ENCODE measurements around the gene KCNK7.

KCNK7 gene

GRCh38 chr11:65637032-65637557, 41.5 kb upstream of the KCNK7 start:
- peaks cover 21 to 28% of the 10 kb centered on the region in 2 donors for H3K36me3 ChIP-seq (ENCODE audit: control insufficient read depth in 2 of 2, insufficient read depth in 2 of 2, low read length in 2 of 2)
- H3K4me1 ChIP-seq (ENCODE audit: control insufficient read depth, insufficient read depth, low read length): peaks cover 39% of the 10 kb centered on the region
- H3K27ac ChIP-seq (ENCODE audit: low read length): no peak overlapping the region
- peak overlapping the region; percentile 51 to 87 for H3K4me3 ChIP-seq (ENCODE audit: low read length in 2 of 2)
- no peaks in the 10 kb centered on the region for H3K9me3 ChIP-seq (ENCODE audit: control insufficient read depth in 2 of 2, low read length in 2 of 2)
- H3K27me3 ChIP-seq (ENCODE audit: control insufficient read depth in 1 of 2, insufficient read depth in 2 of 2, low read length in 2 of 2): no peaks in the 10 kb centered on the region
- H3K9ac ChIP-seq (ENCODE audit: low read length in 2 of 2): peak overlapping the region in 1 of 2 donors; percentile 59

GRCh38 chr11:65636108-65637031, 40.8 kb upstream of the KCNK7 start:
- Histone ChIP-seq H3K4me3 (ENCODE audit: low read length in 2 of 2) (no peak overlapping the region), H3K27me3 (ENCODE audit: control insufficient read depth in 1 of 2, insufficient read depth in 2 of 2, low read length in 2 of 2) (no peaks in the 10 kb centered on the region), H3K9ac (ENCODE audit: low read length in 2 of 2) (peak overlapping the region in 1 of 2 donors; percentile 9), H3K4me1 (ENCODE audit: control insufficient read depth, insufficient read depth, low read length) (peaks cover 39% of the 10 kb centered on the region), H3K36me3 (ENCODE audit: control insufficient read depth in 2 of 2, insufficient read depth in 2 of 2, low read length in 2 of 2) (peaks cover 27 to 33% of the 10 kb centered on the region in 2 donors), H3K9me3 (ENCODE audit: control insufficient read depth in 2 of 2, low read length in 2 of 2) (no peaks in the 10 kb centered on the region), H3K27ac (ENCODE audit: low read length) (no peak overlapping the region)

- peaks cover 35 to 43% of the 10 kb centered on the region in 2 donors for H3K36me3 ChIP-seq (ENCODE audit: control insufficient read depth in 2 of 2, insufficient read depth in 2 of 2, low read length in 2 of 2)
- no peak overlapping the region for H3K27ac ChIP-seq (ENCODE audit: low read length)
- H3K27me3 ChIP-seq (ENCODE audit: control insufficient read depth in 1 of 2, insufficient read depth in 2 of 2, low read length in 2 of 2): no peaks in the 10 kb centered on the region
- H3K9ac ChIP-seq (ENCODE audit: low read length in 2 of 2): no peak overlapping the region
- H3K4me1 ChIP-seq (ENCODE audit: control insufficient read depth, insufficient read depth, low read length): peaks cover 27% of the 10 kb centered on the region
- no peak overlapping the region for H3K4me3 ChIP-seq (ENCODE audit: low read length in 2 of 2)
- H3K9me3 ChIP-seq (ENCODE audit: control insufficient read depth in 2 of 2, low read length in 2 of 2): no peaks in the 10 kb centered on the region
Observed at GRCh38 chr11:65634905-65635731, 39.5 kb upstream of the KCNK7 start.

- Histone ChIP-seq H3K9ac (ENCODE audit: low read length in 2 of 2) (no peak overlapping the region), H3K36me3 (ENCODE audit: control insufficient read depth in 2 of 2, insufficient read depth in 2 of 2, low read length in 2 of 2) (peaks cover 42 to 46% of the 10 kb centered on the region in 2 donors)
Observed at GRCh38 chr11:65634440-65634839, 38.8 kb upstream of the KCNK7 start.

GRCh38 chr11:65634109-65634436, 38.5 kb upstream of the KCNK7 start:
- H3K36me3 ChIP-seq (ENCODE audit: control insufficient read depth in 2 of 2, insufficient read depth in 2 of 2, low read length in 2 of 2): peaks cover 46 to 50% of the 10 kb centered on the region in 2 donors

More at GRCh38 chr11:65634440-65634839, 38.8 kb upstream of the KCNK7 start:
- Histone ChIP-seq H3K9me3 (ENCODE audit: control insufficient read depth in 2 of 2, low read length in 2 of 2) (no peaks in the 10 kb centered on the region), H3K27ac (ENCODE audit: low read length) (no peak overlapping the region), H3K4me1 (ENCODE audit: control insufficient read depth, insufficient read depth, low read length) (peaks cover 22% of the 10 kb centered on the region), H3K4me3 (ENCODE audit: low read length in 2 of 2) (no peak overlapping the region), H3K27me3 (ENCODE audit: control insufficient read depth in 1 of 2, insufficient read depth in 2 of 2, low read length in 2 of 2) (no peaks in the 10 kb centered on the region)

GRCh38 chr11:65633390-65634108, 37.9 kb upstream of the KCNK7 start:
- Histone ChIP-seq H3K9me3 (ENCODE audit: control insufficient read depth in 2 of 2, low read length in 2 of 2) (no peaks in the 10 kb centered on the region), H3K27me3 (ENCODE audit: control insufficient read depth in 1 of 2, insufficient read depth in 2 of 2, low read length in 2 of 2) (no peaks in the 10 kb centered on the region), H3K27ac (ENCODE audit: low read length) (no peak overlapping the region), H3K36me3 (ENCODE audit: control insufficient read depth in 2 of 2, insufficient read depth in 2 of 2, low read length in 2 of 2) (peaks cover 50 to 54% of the 10 kb centered on the region in 2 donors), H3K4me3 (ENCODE audit: low read length in 2 of 2) (no peak overlapping the region), H3K9ac (ENCODE audit: low read length in 2 of 2) (no peak overlapping the region), H3K4me1 (ENCODE audit: control insufficient read depth, insufficient read depth, low read length) (peaks cover 17% of the 10 kb centered on the region)

More at GRCh38 chr11:65634109-65634436, 38.5 kb upstream of the KCNK7 start:
- Histone ChIP-seq H3K9me3 (ENCODE audit: control insufficient read depth in 2 of 2, low read length in 2 of 2) (no peaks in the 10 kb centered on the region), H3K9ac (ENCODE audit: low read length in 2 of 2) (no peak overlapping the region), H3K27me3 (ENCODE audit: control insufficient read depth in 1 of 2, insufficient read depth in 2 of 2, low read length in 2 of 2) (no peaks in the 10 kb centered on the region), H3K27ac (ENCODE audit: low read length) (no peak overlapping the region), H3K4me3 (ENCODE audit: low read length in 2 of 2) (no peak overlapping the region), H3K4me1 (ENCODE audit: control insufficient read depth, insufficient read depth, low read length) (peaks cover 21% of the 10 kb centered on the region)

- Histone ChIP-seq H3K36me3 (ENCODE audit: control insufficient read depth in 2 of 2, insufficient read depth in 2 of 2, low read length in 2 of 2) (peaks cover 60 to 64% of the 10 kb centered on the region in 2 donors), H3K9ac (ENCODE audit: low read length in 2 of 2) (no peak overlapping the region)
Observed at GRCh38 chr11:65630215-65630614, 34.6 kb upstream of the KCNK7 start.

GRCh38 chr11:65629579-65629978, 34.0 kb upstream of the KCNK7 start:
- Histone ChIP-seq H3K9ac (ENCODE audit: low read length in 2 of 2) (no peak overlapping the region), H3K27ac (ENCODE audit: low read length) (no peak overlapping the region), H3K36me3 (ENCODE audit: control insufficient read depth in 2 of 2, insufficient read depth in 2 of 2, low read length in 2 of 2) (peaks cover 56 to 57% of the 10 kb centered on the region in 2 donors), H3K4me1 (ENCODE audit: control insufficient read depth, insufficient read depth, low read length) (peaks cover 6% of the 10 kb centered on the region), H3K27me3 (ENCODE audit: control insufficient read depth in 1 of 2, insufficient read depth in 2 of 2, low read length in 2 of 2) (no peaks in the 10 kb centered on the region), H3K4me3 (ENCODE audit: low read length in 2 of 2) (no peak overlapping the region), H3K9me3 (ENCODE audit: control insufficient read depth in 2 of 2, low read length in 2 of 2) (no peaks in the 10 kb centered on the region)

More at GRCh38 chr11:65630215-65630614, 34.6 kb upstream of the KCNK7 start:
- Histone ChIP-seq H3K4me1 (ENCODE audit: control insufficient read depth, insufficient read depth, low read length) (peaks cover 6% of the 10 kb centered on the region), H3K27ac (ENCODE audit: low read length) (no peak overlapping the region), H3K9me3 (ENCODE audit: control insufficient read depth in 2 of 2, low read length in 2 of 2) (no peaks in the 10 kb centered on the region), H3K4me3 (ENCODE audit: low read length in 2 of 2) (no peak overlapping the region), H3K27me3 (ENCODE audit: control insufficient read depth in 1 of 2, insufficient read depth in 2 of 2, low read length in 2 of 2) (no peaks in the 10 kb centered on the region)

GRCh38 chr11:65627202-65627601, 31.6 kb upstream of the KCNK7 start:
- H3K36me3 ChIP-seq (ENCODE audit: control insufficient read depth in 2 of 2, insufficient read depth in 2 of 2, low read length in 2 of 2): peaks cover 58 to 63% of the 10 kb centered on the region in 2 donors
- H3K4me3 ChIP-seq (ENCODE audit: low read length in 2 of 2): no peak overlapping the region
- no peaks in the 10 kb centered on the region for H3K9me3 ChIP-seq (ENCODE audit: control insufficient read depth in 2 of 2, low read length in 2 of 2)

More at GRCh38 chr11:65627202-65627601, 31.6 kb upstream of the KCNK7 start:
- peaks cover 6% of the 10 kb centered on the region for H3K4me1 ChIP-seq (ENCODE audit: control insufficient read depth, insufficient read depth, low read length)
- no peaks in the 10 kb centered on the region for H3K27me3 ChIP-seq (ENCODE audit: control insufficient read depth in 1 of 2, insufficient read depth in 2 of 2, low read length in 2 of 2)
- no peak overlapping the region for H3K9ac ChIP-seq (ENCODE audit: low read length in 2 of 2)
- H3K27ac ChIP-seq (ENCODE audit: low read length): no peak overlapping the region
